Endothelial cell of hepatic sinusoid (primary cell): Measurements from ENCODE around the gene IRAK4.

Source experiments
- in situ Hi-C: cut with HindIII; loops from 2 replicates; pipeline ENCODE4 v1.10.0; 2017; ENCODE audit warnings: low sequenced_read_pairs

IRAK4 gene

DNA sequence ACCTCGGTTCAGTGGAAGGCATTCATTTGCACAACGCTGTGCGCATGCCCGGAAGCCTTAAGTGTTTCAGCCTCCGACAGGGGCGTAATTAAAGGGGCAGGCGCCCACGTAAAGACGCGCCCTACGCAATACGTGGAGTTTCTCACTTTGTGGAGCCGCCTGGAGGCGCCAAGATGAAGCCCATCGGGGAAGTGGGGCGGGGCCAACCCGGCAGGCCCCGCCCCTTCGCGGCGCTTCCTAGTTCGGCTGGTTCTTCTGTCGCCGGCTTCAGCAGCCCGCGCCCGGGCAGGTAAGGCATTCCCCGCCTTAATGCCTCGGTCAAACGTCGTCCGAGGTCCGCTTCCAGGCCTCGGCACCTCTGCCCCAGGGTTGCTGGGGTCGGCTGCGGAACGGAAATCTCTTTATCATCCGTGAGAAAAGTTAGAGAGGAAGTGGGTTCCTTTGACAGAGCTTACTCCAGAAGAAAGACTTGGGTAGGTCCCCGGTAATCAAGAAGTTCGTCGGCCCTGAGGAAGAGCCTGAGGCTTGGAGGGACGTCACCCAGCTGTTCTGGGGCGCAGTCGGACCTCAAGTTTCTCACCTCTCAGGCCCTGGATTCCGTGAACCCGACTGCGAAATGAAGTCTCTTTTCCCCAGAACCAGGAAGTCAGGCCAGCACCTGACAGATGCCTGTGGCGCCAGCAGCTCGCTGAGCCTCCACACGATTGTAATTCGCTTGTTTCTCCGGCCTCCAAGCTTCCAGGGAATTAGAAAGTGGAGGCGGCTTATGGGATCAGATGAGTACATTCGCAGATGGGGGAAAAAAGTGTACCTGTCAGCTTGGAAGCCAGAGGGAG, at the start of gene IRAK4, which contains the start of gene PUS7L:
TSS of gene IRAK4 (plus strand) at position 224 of the 836 bp plus-strand sequence. CDS start 9,161 bp downstream, outside the sequence.
TSS of gene PUS7L (minus strand) at position 63 of the 836 bp plus-strand sequence. CDS start 3,545 bp downstream, outside the sequence.
- in situ Hi-C loops: loop anchor here (10.0 kb wide), 1 partner anchor 56 kb away; no protein-coding TSS in a partner anchor

DNA sequence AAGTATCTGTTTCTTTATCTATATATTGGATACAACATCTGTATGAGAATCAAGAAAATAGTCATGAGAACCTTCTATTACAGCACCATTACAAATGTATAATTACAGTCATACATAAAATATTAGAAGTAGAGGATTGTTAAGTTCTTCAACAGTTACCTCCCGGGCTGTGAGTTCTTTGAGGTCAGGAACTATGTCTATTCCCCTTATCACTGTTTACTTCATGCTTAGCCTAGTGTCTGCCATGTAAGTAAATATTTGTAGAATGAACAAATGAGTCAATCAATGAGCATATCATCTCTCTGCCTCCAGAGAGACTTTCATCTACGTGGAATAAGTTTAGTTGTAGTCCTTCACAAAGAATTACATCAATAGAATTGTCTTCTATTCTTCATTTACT, 47.4 kb upstream of the IRAK4 start:
- in situ Hi-C loops: no loop called here

DNA sequence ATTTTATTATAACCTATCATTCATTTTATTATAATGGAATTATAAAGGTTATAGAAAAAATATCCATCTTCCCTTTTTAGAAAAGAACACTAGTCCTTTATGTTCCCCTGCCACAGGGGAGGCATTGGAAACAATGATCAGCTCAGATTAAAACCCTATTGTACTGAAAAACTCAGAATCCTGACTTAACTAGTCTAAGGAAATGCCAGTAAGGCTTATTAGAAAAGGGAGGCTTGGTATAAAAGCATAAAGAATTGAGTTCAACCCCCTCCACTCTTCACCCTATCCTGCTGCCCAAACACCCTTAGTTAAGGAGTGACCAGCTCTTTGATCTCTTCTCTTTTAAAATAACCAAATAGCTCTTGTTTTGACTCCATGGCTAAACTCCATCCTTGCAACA, 36.1 kb upstream of the IRAK4 start:
- in situ Hi-C loops: no loop called here

DNA sequence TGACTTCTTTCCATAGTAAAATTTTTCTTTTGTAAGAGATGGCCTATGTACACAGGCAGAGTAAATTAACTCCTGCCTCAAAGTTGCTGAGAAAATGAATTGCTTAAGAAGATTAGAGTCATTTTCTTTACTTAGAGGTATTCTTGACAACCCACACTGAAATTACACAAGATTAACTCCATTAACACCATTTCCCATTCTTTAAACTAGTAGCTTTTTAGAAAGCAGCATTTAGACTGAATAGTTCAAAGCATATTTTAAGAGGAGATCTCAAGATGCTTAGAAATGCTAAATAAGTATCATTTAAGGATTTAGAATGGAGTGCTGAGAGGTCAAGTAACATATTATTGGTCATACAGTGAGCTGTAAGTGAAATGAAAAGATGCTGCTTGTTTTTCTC, 35.6 kb upstream of the IRAK4 start:
- in situ Hi-C loops: no loop called here

DNA sequence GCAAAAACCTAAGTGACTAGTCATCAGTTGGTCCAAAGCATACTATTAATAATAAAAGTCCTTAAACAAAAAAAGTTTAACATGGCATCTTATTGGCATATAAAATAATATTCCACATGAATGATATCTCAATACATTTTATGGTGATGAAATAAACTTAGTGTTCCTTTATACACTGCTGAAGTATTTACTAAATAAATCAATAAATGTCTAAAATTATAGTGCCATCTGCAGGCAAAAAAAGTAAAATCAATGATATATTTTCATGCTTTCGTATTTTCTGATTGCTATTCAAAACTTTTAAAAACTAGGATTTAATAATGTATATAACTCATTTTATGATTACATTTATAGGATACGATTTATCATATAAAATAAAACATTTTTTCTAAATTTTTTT, 30.6 kb upstream of the IRAK4 start:
- in situ Hi-C loops: no loop called here

DNA sequence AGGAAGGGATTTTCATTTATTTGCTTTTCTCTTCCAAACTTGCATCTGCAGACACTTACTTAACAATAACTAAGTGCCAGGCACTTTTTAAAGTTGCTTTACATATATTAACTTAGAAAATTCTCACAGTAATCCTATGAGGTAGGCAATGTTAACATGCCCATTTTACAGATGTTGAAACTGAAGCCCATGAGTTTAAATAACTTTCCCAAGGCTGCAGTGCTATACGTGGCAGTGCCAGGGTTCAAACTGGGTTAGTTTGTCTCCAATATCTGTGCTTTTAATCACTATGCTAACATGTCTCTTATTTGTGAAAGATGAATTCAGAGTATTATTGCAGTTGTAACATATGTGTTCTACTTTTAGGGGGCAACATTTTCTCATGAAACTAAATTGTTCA, 30.1 kb upstream of the IRAK4 start:
- in situ Hi-C loops: no loop called here

DNA sequence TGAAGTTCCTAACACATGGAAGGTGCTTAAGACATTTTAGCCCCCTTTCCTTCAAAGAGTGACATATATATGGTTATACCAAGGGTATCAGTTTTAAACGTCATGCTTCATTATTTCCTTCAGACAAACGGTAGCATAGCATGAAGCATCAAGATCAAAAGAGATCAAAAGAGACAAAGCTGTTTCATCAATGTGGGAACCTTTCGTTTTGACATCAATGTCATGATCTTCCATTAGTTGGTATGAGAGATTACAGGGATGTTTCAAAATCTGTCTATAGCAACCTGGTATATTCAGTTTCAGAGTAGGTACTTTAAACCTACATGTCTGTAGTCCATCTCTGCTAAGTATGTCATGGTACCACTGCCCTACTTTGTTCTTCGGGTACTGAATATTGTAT, 28.5 kb upstream of the IRAK4 start:
- in situ Hi-C loops: no loop called here

DNA sequence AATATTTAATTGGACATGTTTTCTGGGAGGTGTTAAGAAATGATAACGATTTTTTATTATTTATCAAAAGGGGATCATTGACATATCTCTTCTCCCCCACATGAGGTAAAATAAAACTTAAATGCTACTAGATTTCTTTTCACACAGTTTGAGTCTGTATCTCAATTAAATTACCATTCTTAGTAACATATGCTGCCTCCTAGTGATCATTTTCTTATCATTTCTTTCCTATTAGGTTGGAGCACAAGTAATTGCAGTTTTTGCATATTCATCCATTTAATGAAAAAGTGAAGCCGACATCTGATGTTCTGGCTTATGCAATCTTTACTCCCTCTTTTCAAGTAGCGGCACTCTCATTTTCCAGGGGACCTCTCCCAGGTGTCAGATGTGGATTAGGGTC, 25.1 kb upstream of the IRAK4 start:
- in situ Hi-C loops: no loop called here

DNA sequence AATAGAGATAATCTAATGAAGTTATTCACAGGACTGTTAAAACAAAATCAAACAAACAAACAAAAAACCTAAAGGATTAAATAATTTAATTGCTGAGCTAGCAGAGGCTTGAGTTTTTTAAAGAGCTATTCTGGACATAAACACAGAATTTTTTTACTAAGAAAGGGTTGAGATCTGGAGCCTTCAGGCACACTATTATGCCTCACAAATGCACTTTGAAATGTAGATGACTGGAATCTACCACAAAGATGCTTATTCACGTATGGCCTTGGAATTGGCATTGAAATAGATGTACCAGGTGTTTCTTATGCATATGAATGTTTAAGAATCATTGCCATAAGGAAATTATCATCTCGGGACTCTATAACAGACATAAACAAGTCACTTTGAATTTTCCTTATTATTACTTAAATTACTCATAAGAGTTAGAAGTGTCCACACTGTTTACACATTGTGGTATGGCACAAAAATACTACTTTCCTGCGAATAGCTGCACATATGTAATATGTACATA, 21.8 kb upstream of the IRAK4 start:
- in situ Hi-C loops: no loop called here

DNA sequence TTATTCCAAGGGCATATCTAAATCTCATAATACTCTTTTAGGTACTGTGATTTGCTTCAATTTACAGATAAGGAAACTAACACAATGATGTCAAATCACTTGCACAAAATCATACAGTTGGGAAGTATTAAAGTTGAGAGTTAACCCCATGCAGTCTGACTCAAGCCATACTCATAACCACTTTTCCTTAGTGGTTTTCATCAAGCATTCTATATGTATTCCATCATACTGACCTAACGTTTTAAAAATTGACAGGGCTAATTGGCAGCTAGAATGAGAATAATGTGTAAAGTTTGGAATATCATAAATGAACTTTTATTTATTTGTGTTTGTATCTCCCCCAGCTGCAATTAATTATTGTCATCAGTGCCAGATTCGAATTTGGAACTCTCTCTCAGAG, 21.1 kb upstream of the IRAK4 start:
- in situ Hi-C loops: no loop called here

DNA sequence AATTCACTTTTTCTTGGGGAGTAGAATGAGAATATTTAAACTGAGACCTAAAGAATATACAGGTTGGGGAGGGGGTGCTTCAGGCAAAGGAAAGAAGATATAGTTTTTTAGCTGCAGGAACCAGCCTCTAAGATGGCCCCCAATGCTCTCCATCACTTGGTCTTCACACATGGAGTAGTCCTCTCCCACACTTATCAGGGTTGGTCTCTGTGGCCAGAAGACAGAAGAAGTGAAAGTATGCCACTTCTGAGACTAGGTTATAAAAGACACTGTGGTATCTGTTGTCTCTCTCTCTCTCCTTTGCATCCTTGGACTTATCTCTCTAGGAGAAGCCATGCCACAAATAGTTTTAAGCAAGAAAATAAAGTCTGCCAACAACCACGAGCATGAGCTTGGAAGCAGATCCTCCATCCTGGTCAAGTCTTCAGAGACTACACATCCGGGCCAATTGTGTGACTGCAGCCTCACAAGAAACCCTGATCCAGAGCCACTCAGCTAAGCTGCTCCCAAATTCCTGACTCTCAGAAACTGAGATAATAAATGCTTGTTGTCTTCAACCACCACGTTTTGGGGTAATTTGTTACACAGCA, 18.1 kb upstream of the IRAK4 start:
- in situ Hi-C loops: no loop called here

DNA sequence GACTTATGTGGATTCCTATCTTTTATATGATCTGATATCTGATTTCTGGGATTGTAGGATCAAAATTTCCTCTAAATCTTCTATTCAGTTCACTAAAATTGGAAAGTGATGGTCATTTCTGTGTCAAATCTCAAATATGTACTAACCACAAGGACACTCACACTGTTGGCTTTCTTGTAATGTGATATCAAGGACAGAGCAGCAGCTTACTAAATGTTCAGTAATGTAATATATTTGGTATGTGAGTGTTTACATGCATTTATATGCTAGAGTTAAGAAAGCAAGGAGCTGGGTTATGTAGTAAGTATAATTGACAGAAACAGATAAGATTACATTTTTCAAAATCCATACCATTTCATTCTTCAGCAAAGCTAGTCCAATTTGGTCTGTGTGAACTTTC, 16.6 kb upstream of the IRAK4 start:
- in situ Hi-C loops: no loop called here

DNA sequence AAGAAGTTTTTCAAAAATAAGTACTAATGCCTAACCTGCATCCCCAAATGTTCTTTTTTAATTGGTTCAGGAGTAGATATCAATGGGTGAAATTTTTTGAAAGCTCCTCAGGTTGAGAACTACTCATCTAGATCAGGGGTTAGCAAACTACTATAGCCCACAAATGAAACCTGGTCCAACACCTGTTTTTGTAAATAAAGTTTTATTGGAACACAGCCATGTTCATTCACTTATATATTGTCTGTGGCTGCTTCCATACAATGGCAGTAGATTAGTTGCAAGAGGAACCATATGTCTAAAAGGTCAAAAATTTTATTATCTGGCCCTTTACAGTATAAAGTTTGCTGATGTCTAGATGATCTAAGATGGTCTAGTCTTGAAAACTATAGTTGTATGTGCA, 13.9 kb upstream of the IRAK4 start:
- in situ Hi-C loops: no loop called here

DNA sequence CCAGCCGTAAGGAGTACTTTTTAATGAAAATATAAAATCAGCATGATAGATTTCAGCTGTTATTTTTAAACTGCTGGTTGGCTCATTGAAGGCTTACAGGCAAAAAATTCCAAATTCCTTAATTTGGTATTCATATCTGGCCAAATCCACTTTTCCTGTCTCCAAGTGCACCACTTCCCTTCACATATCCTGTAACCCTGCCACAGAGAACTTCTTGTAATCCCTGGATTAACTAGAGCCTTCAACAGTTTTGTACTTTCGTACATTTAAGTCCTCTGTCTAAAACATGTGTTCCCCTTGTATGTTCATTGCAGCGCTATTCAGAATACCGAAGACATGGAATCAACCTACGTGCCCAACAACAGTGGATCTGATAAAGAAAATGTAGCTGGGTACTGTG, 9.7 kb upstream of the IRAK4 start:
- in situ Hi-C loops: no loop called here

DNA sequence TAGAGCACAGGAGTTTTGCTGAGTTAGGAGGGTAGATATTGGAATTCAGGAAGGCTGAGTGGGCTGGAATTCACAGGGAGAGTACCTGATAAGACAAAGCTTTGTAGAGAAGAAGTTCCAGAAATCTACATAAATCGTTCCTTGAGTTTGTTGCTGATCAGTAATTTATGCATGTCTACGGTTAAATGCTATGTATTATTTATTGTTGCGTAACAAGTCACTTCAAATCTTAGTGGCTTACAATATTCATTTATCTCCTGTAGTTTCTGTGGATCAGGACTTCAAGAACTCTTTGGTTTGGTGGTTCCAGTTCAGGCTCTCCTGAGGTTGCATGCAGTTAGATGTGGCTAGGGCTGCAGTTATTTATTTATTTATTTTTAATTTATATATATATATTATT, 7.9 kb upstream of the IRAK4 start:
- in situ Hi-C loops: loop anchor here (10.0 kb wide), 1 partner anchor 64 kb away; no protein-coding TSS in a partner anchor

DNA sequence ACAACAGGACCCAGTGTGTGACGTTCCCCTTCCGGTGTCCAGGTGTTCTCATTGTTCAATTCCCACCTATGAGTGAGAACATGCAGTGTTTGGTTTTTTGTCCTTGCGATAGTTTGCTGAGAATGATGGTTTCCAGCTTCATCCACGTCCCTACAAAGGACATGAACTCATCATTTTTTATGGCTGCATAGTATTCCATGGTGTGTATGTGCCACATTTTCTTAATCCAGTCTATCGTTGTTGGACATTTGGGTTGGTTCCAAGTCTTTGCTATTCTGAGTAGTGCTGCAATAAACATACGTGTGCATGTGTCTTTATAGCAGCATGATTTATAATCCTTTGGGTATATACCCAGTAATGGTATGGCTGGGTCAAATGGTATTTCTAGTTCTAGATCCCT, 7.4 kb upstream of the IRAK4 start:
- in situ Hi-C loops: loop anchor here (10.0 kb wide), 1 partner anchor 63 kb away; no protein-coding TSS in a partner anchor

DNA sequence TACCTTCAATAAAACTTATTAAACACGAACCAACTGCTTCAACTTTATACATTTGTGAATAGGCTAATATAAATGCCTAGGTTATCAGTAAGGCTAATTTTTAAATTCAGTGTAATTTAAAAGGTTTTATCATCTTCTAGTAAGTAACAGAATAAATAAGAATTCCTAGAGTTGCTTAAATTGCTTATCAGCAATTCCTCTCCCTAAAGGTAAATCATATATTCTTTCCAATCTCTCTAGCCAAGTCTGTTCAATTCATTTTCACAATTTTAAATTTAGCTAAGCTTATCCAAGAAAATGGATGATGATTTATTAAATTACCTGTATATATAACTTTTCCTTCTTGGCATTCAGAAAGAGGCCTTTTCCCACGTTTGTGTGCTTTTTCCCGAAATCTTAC, 4.7 kb upstream of the IRAK4 start:
- in situ Hi-C loops: loop anchor here (10.0 kb wide), 1 partner anchor 61 kb away; no protein-coding TSS in a partner anchor

DNA sequence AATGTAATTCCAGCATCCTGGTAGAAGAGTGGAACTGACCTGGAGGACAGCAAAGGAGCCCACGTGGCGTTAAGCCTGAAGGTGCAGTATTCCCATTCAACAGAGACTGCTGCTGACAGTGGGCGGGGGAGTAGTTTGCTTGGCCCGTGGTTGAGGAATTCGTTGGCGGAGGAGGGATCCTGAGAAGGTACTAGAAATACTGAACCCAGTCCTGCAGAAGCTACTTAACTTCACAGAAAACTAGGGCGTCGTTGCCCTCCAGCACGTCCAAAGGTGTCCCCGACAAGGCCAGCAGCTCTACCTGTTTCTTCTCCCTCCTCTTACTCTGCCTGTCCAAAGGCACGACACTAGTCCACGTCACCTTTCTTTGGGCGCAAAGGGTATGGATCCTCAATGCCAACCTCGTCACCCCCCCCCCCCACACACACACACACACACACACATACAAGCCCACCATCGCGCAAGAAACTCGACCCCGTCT, 464 bp upstream of the IRAK4 start:
- in situ Hi-C loops: loop anchor here (10.0 kb wide), 1 partner anchor 57 kb away; no protein-coding TSS in a partner anchor

DNA sequence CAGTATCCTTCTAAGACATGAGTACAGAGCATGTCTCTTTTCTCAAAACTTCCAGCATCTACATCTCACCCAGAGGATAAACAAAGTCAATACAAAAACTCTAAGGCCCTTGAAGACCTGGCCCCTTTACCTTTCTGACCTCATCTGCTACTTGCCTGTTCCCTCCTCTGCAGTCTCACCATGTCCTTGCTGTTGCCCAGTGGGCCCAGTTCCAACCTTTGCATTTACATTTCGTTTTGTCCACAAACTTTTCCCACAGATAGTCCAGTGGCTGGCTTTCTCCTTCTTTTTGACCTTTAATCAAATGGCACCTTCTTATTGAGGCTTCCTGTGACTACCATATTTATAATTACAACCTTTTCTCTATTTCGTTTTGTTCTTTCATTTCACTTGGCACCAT, 1.6 kb downstream of the IRAK4 start:
- in situ Hi-C loops: no loop called here

DNA sequence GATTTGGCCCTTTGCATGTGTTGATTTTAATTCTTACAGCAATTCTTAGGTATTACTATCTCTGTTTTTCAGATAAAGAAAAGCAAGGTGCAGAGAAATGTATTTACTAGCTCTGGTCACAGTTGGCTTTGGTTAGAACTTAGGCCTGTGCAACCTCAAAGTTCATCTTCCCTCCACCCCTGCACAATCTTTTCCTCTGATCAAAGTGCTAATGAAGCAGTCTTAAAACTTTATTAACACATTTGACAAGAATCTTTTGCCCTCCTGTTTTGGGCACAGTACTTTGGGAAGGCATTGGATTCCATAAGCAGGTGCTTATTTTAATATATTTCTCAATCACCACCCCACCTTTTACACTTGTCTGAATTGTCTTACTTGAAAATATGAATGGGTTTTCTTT, 2.7 kb downstream of the IRAK4 start:
- in situ Hi-C loops: no loop called here

DNA sequence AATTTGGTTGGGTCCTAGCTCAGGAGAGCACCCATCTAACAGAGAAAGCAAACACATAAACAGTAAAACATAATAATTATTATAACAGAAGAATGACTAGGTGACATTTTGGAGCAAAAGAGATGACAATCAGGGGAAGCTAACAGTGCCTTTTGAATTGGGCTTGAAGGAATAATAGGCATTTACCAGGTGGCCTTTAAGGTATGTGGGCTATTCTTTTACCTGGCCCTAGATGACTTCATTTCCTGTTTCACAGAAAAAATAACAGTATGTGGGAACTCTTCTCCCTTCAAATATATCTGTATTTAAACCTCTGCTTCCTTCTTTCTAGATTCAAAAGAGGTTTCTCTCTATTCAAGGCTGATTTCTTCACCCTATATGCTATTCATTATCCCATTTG, 3.8 kb downstream of the IRAK4 start:
- in situ Hi-C loops: no loop called here

DNA sequence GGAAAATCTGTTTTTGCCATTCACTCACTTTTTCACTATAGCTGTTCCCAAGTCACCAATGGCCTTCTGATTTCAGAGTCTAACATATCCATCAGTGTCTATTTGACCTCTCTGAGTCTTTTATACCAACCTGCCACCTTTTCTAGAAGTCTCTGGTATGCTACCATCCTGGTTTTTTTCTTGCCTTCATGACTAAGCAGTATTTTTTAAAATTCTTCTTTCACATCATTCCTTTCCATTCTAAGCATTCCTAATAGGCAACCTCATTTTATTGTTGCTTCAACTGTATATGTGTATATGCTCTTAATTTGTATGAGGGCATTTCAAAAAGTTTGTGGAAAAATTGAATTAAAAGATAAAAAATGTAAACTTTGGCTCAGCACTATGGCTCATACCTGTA, 5.0 kb downstream of the IRAK4 start:
- in situ Hi-C loops: no loop called here
